ENCODE data around the gene STK10. TPM values are rescaled to one million over a fixed set of nuclear protein-coding genes. Genes with fewer than 3 reads are reported as not detected.

Gene STK10
- total and polyA plus RNA-seq, 2 experiments from 2014 or later = 7.5 to 17.8 TPM

DNA sequence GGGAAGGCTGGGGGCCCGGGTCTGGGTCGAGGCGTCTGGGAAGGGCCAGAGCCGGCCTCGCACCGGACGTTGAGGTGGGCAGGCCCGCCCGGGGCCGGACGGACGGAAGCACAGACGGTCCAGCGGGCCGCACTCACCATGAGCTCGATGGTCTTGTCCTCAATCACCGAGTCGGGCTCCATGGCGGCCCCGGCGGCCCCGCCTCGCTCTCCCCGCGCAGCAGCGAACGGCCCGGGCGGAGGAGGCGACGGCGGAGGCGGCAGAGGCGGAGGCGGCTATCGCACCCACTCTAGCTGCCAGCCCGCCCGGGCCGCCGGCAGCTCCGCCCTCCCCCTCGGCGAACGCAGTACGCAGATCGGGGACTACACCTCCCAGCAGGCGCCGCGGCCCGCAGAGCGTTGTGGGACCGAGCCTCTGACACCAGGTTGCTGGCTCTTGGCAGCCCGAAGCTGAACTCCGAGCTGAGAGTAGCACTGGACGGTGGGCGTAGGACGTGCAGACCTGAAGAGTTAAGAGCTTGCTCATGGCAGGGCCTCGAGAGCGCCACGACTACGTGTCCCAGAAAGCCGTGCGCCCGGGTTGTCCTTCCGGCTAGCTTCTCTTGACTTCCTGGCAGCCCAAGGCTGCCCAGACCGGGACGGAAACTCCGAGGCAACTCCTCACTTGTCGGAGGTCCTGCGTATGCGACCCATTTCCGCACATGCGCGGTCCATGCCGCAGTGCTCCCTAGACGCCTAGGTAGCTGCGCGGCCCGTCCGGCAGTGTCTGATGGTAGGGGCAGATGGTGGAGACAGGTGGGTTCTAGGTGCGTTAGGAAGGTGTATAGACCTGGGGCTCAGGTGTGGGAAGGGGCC, 181.5 kb downstream of the STK10 start, which contains the start of gene FBXW11:
Gene FBXW11, minus strand, starts transcription at position 318 of the 854 bp plus-strand sequence. Its CDS starts 136 bp downstream, at position 182.
- no peaks in the 10 kb centered on the region for H3K9me3 Mint-ChIP-seq
- Histone ChIP-seq H3K4me2 (peak within 1 kb of the TSS; percentile 94), H3K9me2 (ENCODE audit: insufficient read depth) (no peaks in the 10 kb centered on the region), H3K36me3 (ENCODE audit: insufficient read depth) (no peaks in the 10 kb centered on the region), H3K79me2 (replicated peaks; ENCODE audit: insufficient read depth) (peaks cover 56% of the 10 kb centered on the region), H4K20me1 (replicated peaks; ENCODE audit: insufficient read depth) (peaks cover 25% of the 10 kb centered on the region), H3K27ac (ENCODE audit: low read depth) (peak within 1 kb of the TSS; percentile 88), H3F3A (replicated peaks; ENCODE audit: low read depth) (peaks cover 15% of the 10 kb centered on the region), H3K4me1 (ENCODE audit: insufficient read depth) (peaks cover 58% of the 10 kb centered on the region), H3K4me3 (peak within 1 kb of the TSS; percentile 93), H2AFZ (0 out of 2 replicates have a peak within 1 kb of the TSS, but pooled peaks have one; percentile 64), H3K27me3 (ENCODE audit: insufficient read depth) (no peaks in the 10 kb centered on the region)
- TF ChIP-seq POLR2AphosphoS5 (IDR thresholded peaks at IDR 0.05; ENCODE audit: low read depth) (peak; percentile 92), STAT1 (IDR thresholded peaks at IDR 0.05; ENCODE audit: unreplicated experiment) (no peak)
- TF ChIP-seq, protein P1, sequence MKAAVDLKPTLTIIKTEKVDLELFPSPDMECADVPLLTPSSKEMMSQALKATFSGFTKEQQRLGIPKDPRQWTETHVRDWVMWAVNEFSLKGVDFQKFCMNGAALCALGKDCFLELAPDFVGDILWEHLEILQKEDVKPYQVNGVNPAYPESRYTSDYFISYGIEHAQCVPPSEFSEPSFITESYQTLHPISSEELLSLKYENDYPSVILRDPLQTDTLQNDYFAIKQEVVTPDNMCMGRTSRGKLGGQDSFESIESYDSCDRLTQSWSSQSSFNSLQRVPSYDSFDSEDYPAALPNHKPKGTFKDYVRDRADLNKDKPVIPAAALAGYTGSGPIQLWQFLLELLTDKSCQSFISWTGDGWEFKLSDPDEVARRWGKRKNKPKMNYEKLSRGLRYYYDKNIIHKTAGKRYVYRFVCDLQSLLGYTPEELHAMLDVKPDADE (IDR thresholded peaks at IDR 0.05) = peak; percentile 98
- H3K4me3 Mint-ChIP-seq = peak within 1 kb of the TSS; percentile 96
- ATAC-seq (peak; percentile 71), DNase-seq (ENCODE audit: low spot score) (peak; percentile 98)
- peak within 1 kb of the TSS; percentile 97 for H3K27ac Mint-ChIP-seq
- peaks cover 6% of the 10 kb centered on the region for H3K27me3 Mint-ChIP-seq (ENCODE audit: insufficient read depth, low read depth, poor library complexity)
- H3K36me3 Mint-ChIP-seq (ENCODE audit: low read depth) = no peaks in the 10 kb centered on the region
- peaks cover 62% of the 10 kb centered on the region for H3K4me1 Mint-ChIP-seq

GRCh38 chr5:172005708-172006320, 182.2 kb downstream of the STK10 start:
- peak overlapping the region; percentile 93 for H3K4me3 ChIP-seq
- TF ChIP-seq, protein P2, sequence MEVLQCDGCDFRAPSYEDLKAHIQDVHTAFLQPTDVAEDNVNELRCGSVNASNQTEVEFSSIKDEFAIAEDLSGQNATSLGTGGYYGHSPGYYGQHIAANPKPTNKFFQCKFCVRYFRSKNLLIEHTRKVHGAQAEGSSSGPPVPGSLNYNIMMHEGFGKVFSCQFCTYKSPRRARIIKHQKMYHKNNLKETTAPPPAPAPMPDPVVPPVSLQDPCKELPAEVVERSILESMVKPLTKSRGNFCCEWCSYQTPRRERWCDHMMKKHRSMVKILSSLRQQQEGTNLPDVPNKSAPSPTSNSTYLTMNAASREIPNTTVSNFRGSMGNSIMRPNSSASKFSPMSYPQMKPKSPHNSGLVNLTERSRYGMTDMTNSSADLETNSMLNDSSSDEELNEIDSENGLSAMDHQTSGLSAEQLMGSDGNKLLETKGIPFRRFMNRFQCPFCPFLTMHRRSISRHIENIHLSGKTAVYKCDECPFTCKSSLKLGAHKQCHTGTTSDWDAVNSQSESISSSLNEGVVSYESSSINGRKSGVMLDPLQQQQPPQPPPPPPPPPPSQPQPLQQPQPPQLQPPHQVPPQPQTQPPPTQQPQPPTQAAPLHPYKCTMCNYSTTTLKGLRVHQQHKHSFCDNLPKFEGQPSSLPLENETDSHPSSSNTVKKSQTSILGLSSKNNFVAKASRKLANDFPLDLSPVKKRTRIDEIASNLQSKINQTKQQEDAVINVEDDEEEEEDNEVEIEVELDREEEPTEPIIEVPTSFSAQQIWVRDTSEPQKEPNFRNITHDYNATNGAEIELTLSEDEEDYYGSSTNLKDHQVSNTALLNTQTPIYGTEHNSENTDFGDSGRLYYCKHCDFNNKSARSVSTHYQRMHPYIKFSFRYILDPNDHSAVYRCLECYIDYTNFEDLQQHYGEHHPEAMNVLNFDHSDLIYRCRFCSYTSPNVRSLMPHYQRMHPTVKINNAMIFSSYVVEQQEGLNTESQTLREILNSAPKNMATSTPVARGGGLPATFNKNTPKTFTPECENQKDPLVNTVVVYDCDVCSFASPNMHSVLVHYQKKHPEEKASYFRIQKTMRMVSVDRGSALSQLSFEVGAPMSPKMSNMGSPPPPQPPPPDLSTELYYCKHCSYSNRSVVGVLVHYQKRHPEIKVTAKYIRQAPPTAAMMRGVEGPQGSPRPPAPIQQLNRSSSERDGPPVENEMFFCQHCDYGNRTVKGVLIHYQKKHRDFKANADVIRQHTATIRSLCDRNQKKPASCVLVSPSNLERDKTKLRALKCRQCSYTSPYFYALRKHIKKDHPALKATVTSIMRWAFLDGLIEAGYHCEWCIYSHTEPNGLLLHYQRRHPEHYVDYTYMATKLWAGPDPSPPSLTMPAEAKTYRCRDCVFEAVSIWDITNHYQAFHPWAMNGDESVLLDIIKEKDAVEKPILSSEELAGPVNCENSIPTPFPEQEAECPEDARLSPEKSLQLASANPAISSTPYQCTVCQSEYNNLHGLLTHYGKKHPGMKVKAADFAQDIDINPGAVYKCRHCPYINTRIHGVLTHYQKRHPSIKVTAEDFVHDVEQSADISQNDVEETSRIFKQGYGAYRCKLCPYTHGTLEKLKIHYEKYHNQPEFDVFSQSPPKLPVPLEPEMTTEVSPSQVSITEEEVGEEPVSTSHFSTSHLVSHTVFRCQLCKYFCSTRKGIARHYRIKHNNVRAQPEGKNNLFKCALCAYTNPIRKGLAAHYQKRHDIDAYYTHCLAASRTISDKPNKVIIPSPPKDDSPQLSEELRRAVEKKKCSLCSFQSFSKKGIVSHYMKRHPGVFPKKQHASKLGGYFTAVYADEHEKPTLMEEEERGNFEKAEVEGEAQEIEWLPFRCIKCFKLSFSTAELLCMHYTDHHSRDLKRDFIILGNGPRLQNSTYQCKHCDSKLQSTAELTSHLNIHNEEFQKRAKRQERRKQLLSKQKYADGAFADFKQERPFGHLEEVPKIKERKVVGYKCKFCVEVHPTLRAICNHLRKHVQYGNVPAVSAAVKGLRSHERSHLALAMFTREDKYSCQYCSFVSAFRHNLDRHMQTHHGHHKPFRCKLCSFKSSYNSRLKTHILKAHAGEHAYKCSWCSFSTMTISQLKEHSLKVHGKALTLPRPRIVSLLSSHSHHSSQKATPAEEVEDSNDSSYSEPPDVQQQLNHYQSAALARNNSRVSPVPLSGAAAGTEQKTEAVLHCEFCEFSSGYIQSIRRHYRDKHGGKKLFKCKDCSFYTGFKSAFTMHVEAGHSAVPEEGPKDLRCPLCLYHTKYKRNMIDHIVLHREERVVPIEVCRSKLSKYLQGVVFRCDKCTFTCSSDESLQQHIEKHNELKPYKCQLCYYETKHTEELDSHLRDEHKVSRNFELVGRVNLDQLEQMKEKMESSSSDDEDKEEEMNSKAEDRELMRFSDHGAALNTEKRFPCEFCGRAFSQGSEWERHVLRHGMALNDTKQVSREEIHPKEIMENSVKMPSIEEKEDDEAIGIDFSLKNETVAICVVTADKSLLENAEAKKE (CRISPR knock-in tag; IDR thresholded peaks at IDR 0.05) = no peak
- TF ChIP-seq POLR2AphosphoS5 (IDR thresholded peaks at IDR 0.05; ENCODE audit: low read depth) = 0 out of 2 replicates have a peak, but pooled peaks have one; percentile 28
- H3K27me3 ChIP-seq (ENCODE audit: insufficient read depth) = no peaks in the 10 kb centered on the region
- no peaks in the 10 kb centered on the region for H3K36me3 ChIP-seq (ENCODE audit: insufficient read depth)
- peaks cover 33% of the 10 kb centered on the region for H4K20me1 ChIP-seq (replicated peaks; ENCODE audit: insufficient read depth)
- peak; percentile 74 for DNase-seq (ENCODE audit: low spot score)
- Mint-ChIP-seq H3K4me1 (peaks cover 70% of the 10 kb centered on the region), H3K36me3 (ENCODE audit: low read depth) (no peaks in the 10 kb centered on the region), H3K27me3 (ENCODE audit: insufficient read depth, low read depth, poor library complexity) (peaks cover 4% of the 10 kb centered on the region), H3K27ac (peak overlapping the region; percentile 86), H3K9me3 (no peaks in the 10 kb centered on the region), H3K4me3 (peak overlapping the region; percentile 96)
- peak overlapping the region; percentile 94 for H3K4me2 ChIP-seq
- no peaks in the 10 kb centered on the region for H3K9me2 ChIP-seq (ENCODE audit: insufficient read depth)
- H2AFZ ChIP-seq = no peak overlapping the region
- H3K4me1 ChIP-seq (ENCODE audit: insufficient read depth) = peaks cover 66% of the 10 kb centered on the region
- H3K79me2 ChIP-seq (replicated peaks; ENCODE audit: insufficient read depth) = peaks cover 64% of the 10 kb centered on the region
- ATAC-seq = peak; percentile 12
- H3F3A ChIP-seq (replicated peaks; ENCODE audit: low read depth) = peaks cover 15% of the 10 kb centered on the region
- peak overlapping the region; percentile 88 for H3K27ac ChIP-seq (ENCODE audit: low read depth)
